TTC549 (cell line): ENCODE data around the gene TRMT44.
A peak's percentile ranks its signal among the peaks of the same experiment; 100 is the strongest.

Source experiments
- FAIRE-seq: peaks from 2 replicates; lab custom pipeline; 2012; peaks lifted over from hg19 to GRCh38; lab: Jason Lieb, UNC

The TRMT44 gene, protein sequence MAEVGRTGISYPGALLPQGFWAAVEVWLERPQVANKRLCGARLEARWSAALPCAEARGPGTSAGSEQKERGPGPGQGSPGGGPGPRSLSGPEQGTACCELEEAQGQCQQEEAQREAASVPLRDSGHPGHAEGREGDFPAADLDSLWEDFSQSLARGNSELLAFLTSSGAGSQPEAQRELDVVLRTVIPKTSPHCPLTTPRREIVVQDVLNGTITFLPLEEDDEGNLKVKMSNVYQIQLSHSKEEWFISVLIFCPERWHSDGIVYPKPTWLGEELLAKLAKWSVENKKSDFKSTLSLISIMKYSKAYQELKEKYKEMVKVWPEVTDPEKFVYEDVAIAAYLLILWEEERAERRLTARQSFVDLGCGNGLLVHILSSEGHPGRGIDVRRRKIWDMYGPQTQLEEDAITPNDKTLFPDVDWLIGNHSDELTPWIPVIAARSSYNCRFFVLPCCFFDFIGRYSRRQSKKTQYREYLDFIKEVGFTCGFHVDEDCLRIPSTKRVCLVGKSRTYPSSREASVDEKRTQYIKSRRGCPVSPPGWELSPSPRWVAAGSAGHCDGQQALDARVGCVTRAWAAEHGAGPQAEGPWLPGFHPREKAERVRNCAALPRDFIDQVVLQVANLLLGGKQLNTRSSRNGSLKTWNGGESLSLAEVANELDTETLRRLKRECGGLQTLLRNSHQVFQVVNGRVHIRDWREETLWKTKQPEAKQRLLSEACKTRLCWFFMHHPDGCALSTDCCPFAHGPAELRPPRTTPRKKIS

DNA sequence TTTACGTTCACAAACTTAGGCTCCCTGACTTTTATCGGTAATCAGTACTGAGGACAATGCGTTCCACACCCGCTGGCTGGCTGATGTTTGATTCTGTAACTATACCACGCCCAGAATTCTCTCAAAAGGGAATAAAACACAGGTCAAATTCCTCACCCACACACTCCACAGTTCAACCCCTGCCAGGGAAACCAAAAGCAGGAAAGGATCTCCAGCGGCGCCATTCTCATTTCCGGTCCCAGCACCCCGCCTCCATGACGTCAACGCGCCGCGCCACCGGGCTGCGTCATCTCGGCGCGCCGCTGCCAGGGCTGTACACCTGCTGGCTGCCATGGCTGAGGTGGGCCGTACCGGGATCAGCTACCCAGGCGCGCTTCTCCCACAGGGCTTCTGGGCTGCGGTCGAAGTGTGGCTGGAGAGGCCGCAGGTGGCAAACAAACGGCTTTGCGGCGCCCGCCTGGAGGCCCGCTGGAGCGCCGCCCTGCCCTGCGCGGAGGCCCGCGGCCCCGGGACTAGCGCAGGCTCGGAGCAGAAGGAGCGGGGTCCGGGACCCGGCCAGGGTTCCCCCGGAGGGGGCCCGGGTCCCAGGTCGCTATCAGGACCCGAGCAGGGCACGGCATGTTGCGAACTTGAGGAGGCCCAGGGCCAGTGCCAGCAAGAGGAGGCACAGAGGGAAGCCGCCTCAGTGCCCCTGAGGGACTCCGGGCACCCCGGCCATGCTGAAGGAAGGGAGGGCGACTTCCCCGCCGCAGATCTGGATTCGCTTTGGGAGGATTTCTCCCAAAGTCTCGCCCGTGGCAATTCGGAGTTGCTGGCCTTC is at the start of gene TRMT44, which contains the start of gene ACOX3:
TRMT44 (plus strand) TSS at position 286 of the 820 bp plus-strand sequence; CDS start at position 332, 46 bp downstream.
ACOX3 (minus strand) TSS at position 232 of the 820 bp plus-strand sequence. CDS start 24,202 bp downstream, outside the sequence.
- peak; percentile 62 for FAIRE-seq

DNA sequence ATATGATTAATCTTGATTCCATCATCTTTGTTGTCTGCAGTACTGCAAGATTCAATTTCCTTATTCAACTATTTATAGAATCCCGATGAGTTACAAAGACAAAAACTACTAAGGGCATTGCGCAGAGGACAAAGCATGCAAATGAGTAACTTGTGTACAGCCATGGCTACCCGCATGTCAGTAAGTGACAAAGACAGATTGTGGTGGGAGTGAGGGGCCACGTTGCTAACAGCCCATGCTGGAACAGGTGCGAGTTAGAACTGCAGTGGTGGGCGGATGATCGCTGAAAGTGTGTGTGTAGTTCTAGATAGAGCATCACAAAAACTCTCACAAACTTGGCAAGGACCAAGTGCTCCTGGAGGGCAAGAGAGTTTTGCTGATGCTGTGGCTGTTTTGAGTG is 49.5 kb upstream of the TRMT44 start:
- no peak for FAIRE-seq

DNA sequence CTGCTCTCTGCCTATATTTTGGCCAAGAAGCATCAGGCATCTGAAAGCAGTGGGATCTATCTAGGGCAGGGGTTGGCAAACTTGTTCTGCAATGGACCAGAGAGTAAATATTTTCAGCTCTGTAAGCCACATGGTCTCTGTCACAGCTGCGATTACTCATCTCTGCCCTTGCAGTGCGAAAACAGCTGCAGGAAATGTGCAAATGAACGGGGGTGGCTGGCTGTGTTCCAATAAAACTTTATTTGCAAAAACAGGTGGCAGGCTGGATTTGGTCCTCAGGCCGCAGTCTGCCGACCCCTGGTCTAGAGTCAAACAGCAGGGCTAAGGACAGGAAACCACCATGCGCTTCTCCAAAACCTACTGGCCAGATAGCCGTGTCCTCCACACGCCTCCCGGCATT is 48.6 kb upstream of the TRMT44 start:
- no peak for FAIRE-seq

DNA sequence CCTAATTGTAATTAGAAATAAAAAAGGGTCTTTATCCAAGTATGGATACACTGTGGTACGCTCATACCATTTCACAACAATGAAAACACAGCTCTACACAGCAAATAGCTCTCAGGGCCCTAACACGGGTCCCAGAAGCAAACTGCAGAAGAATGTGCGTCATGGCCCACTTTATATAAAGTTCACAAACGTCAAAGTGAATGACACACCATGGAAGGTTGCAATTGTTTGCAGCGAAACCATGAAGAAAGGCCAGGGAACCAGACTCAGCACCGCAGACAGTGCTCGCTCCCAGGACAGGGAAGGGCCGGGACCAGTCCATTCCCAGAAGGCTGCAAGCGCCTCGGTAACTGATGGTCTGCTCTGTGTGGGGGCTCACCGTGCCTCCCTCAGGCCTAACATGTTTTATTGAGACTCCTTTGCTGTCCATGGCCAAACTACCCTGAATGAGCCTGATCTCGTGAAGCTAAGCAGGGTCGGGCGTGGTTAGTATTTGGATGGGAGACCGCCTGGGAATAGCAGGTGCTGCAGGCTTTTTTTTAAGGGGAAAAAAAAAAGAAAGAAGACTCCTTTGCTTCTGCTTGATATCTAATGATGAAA is 47.9 kb upstream of the TRMT44 start:
- no peak for FAIRE-seq

DNA sequence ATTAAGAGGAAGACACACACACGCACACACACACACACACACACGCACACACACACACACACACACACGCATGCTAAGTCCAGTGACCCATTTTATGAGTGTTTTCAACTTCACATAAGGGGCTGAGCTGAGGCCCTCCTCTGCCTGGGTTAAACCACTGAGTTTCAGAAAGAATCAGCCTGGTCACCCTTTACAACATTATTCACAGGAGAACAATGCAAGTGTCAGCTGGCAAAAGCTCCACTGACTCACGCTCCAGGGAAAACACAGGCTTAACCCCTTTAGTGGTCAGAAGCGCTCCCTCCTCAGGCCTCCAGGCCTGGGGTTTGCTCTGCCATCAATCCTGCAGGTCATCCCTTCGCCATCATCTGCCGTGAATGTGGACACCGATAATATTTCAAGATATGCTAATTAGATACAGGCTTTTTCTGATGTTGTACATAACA is 47.0 kb upstream of the TRMT44 start:
- no peak for FAIRE-seq

DNA sequence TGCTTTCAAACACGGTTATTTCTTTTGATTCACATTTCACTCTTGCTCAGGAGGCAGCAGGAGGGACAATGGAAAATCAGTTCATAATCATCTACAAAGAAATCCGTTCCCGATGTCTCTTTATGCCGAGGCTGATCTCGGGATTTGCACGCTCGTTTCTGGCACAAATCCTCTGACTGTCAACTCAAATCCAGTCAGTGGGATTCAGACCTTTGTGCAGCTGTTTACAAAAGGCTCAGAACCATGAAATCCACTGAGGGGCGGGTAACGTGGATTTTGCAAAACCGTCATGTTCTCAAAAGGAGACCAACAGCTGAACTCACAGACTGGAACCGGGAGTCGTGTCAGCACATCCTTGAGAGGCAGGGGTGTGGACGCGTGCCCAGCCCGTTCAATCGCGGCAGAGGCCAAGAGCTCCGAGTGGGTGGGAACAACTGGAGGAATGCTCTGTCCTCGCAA is 46.5 kb upstream of the TRMT44 start:
- no peak for FAIRE-seq

DNA sequence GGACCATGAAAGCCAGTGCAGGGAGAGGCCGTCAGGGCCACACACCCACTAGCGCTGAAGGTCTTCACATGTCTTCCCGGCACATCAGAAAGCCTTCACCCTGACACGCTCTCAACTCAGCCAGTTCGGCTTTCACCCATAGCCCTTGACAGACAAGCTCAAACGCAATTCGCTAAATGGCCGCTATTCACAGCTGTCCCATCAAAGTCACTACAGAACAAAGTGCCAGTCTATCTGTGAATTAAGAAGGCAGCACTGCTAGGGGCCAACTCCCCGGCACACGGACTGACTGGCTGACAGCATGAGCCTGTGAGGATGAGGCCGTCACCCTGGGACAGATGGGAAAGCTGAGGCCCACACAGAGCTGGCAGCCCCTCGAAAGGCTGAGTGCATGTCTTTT is 45.8 kb upstream of the TRMT44 start:
- FAIRE-seq: no peak

DNA sequence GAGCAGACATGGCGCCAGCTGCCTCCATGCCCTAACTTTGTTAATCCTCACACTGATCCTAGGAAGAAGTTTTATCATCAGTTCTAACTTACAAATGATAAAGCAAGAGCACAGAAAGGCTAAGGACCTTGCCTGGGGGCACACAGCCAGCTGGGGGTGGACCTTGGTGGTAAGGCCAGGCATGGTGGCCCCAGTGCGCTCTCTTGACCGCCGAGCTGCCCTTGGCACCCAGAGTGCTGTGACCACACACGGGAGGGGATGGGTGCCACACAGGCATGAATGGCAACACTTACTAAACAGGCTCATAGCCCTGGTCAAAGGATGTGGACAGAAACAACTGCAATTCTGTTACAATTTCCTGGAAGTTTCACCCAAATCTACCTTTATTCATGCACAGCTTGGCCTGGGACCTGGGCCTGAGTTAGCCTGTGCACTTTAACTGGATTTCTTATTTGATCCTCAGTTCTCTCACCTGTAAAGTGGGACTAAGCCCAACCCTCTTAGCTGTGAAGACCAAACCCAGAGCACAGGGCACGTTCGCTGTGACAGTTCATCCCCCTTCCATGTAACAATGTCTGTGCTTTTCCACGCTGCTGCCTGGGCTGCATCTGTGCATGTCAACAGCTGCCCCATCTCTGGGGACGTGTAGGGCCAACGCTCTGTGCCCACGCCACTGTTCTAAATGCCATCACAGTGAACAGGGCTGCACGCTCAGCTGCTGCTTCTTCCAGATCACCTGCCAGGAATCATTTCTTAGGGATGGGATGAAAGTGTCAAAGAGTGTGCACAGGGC is 44.9 kb upstream of the TRMT44 start:
- no peak for FAIRE-seq

DNA sequence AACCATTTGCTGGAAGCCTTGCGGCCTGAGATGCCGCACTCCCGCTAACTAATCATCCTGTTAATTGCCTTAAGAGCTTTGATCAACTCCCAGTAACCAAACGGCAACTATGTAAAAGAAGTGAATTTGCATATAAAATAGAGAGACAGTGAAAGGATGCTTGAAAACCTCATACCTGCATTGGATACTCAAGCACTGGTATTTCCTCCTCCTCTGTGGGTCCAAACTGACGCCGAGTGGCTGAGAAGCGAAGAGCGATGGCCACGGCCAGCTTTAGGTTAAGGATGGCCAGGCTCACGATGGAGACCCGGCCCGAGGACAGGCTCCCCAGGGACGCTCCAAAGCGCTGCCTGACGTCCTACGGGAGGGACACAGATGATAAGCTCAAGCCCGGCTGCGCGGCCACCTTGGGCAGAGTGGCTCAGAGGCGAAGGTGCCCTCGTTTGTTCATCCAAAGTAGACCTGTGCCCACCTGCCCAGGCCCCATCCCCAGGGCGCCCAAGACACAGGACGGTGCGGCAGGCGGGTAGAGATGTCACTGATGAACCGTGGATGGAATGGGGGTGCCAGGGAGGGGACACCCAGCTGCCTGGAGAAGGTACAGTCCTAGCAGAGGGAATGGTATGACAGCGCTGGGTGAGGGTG is 43.7 kb upstream of the TRMT44 start:
- FAIRE-seq: no peak

DNA sequence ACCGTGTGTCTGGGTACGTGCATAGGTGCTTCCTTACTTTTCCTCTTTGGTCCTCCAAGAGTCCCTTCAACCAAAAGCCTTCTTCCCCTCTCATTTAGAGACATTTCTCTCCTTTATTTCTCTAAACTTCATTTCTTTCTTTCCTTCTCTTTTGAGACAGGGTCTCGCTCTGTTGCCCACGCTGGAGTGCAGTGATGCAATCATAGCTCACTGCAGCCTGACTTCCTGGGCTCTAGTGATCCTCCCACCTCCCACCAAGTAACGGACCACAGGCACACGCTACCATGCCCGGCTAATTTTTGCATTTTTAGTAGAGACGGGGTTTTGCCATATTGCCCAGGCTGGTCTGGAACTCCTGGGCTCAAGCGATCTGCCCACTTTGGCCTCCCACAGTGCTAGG is 42.2 kb upstream of the TRMT44 start:
- no peak for FAIRE-seq

DNA sequence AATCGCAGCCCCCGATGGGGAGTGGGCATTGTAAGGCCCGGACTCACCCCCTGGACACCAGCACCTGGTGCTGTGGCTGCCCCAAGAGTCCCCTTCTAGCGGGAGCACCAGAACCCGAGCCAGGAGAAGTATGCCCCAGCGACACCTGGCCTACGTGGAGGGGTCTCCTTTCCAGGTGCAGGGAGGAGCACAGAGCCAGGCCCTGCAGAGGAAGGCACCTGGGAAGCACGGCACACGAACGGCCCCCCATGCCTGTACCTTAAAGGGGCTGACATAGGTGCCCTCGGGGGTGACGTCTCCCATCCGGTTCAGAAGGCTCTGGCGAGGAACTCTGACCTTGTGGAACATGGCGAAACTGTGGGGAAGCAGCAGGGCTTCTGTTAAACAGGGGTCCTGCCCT is 41.3 kb upstream of the TRMT44 start:
- no peak for FAIRE-seq

DNA sequence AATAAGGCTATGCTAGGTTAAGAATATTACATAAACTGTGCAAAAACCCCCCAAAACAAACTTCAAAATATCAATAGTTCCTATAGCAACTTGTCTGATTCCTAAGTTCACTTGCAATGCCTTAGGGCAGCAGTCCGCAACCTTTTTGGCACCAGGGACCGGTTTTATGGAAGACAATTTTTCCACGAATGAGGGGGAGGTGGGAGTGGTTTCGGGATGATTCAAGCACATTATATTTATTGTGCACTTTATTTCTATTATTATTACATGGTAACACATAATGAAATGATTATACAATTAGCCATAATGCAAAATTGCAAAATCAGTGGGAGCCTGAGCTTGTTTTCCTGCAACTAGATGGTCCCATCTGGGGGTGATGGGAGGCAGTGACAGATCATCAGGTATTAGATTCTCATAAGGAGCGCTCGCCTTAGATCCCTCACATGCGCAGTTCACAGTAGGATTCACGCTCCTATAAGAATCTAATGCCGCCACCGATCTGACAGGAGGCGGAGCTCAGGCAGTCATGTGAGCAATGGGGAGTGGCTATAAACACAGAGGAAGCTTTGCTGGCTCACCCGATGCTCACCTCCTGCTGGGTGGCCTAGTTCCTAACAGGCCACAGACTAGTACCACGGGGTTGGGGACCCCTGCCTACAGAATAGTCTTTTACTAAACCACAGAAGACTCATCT is 39.8 kb upstream of the TRMT44 start:
- no peak for FAIRE-seq

DNA sequence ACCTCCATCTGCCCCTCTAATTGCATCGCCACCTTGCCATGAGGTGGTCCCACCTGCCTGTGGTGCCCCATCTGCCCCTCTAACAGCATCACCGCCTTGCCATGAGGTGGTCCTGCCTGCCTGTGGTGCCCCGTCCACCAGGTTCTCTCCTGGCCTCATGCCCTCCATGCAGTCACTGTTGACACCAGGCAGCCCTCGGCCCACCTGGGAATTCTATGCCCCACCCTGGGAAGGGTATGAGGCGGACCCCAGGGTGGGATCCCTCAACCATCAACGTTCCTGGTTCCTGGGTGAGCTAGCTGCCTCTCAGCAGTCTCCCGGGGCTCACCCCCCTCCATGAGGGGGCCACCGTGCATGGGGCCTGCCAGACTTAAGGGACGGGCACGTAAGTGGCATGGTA is 38.9 kb upstream of the TRMT44 start:
- no peak for FAIRE-seq

DNA sequence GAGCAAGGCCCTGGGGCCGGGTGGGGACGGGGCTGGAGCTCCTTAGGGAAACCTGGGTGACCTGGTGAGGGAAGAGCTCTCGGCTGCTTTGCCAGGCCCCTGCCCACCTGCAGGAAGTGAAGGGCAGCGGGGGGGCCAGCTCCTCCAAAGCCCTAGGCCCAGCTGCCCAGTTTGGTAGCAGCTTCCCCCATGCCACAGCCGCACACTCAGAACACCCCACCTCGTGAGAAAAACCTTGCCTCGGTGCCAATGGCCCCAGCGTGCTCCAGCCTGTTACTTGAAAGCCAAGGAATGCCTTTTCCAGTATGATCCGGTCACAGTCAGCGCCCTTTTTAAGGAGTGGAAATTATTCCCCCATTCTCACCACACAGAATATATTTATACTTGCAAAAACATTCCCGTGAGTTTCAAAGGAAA is 38.4 kb upstream of the TRMT44 start:
- FAIRE-seq: no peak

DNA sequence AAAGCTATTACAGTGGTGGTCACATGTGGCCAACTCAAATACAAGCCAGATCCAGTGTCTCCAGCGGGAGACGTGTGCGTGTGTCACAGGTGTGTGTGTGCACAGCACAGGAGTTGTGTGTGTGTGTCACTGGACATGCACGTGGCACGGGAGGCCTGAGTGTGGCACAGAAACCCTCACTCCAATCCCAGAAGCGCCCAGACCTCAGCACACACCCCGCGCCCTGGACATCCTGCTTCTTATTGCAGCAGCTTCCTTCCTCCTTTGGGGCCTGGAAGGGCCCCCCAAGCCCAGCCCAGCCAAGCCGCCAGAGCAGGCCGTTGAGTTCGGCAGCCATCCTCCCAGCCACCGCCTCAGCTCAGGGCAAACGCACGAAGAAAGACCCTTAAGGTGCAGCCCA is 37.9 kb upstream of the TRMT44 start:
- FAIRE-seq: no peak

DNA sequence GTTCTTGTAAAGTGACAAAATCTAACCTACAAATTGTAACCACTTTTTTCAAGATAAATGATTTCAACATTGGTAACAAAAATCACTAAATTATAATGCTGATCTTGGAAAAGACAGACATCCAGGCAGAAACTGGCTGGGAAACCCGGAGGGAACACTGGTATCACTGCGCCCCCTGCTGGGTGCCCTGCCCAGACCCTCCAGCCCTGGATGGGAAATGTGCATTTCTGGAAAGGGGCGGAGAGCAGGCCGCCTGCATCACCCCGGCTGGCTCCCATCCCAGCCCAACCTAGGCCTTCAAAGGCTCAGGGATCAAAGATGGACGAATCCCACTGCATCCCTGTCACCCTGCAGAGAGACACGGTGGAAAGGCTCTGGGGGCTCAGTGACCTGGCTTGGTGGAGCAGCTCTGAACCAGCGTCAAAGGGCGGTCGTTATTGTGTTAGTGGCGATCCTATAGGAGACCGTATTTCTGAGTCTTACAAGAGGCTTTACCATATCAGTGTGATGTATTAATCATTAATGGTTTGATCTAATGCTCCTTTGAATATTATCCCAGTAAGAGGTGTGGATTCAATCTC is 37.3 kb upstream of the TRMT44 start:
- peak; percentile 22 for FAIRE-seq

DNA sequence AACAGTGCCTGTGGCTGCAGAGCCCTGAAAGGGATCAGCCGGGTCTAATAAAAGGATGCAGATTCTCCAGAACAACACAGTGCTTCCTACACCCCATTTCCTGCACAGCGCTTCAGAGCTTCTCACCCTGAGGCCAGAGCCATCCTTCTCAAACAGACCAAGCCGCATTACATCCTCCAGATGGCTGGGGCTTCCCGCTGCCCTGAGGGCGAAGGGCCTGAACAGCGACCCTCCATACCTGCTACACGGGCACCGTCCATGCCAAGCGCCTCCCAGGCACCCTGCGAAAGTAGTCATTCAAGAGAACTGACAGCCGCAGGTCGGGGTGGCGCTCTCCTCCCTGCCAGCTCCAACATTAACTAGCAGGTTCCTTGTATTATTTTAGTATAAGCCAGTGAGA is 36.6 kb upstream of the TRMT44 start:
- no peak for FAIRE-seq

DNA sequence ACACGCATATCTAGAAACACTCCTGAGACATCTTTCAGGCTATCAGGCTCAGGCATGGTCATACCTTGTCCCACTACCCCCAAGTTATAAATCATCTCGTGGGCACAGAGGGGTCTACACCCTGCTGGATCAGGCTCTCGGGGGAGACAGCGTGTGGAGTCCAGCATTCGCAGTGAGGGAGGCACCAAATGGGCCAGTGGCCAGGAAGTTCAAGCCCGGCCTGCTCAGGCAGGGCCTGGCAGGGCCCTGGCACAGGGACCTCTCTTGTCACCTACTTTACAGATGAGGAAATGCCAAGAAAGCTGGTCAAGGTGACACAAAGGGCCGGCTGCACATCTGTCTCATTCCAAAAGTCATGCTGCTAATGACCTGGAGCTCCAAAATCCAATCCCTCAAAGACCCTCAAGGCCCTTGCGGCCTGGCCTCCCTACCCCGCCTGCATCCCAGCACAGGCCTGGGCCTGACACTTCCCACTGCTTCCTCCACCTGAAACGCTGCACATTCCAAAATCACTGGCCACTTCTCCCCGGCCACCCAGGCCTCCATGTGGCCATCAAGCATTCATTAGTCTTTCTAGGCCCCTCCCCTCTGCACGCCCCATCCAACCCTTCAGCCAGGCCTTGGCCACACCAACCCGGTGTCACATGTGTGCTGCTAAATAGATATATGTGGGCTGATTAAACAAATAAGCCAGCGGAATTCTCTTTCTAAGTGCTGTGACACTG is 35.6 kb upstream of the TRMT44 start:
- no peak for FAIRE-seq

DNA sequence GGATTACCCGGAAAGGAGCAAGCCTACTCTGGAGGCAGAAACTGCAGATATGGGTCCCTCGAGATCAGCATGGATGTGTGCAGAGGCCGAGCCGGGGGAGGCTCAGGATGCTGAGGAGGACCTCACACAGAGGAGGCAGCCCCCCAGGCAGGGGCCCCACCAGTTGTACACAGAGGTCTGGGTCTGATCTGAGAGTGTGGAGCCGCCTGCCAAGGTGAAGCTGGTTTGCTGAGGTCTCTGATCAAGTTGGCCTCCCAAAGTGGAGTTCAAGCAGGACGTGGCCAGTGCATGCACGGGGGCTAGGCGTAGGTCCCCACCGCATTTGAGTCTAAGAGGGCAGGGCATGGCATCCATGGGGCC is 35.1 kb upstream of the TRMT44 start:
- no peak for FAIRE-seq
